OCI-LY7 (cell line): ENCODE results near the gene ZNF638. TPM values are rescaled to one million over a fixed set of nuclear protein-coding genes. Genes with fewer than 3 reads are reported as not detected.

Experiments used
- BruUV-seq: library from RNA; stranded (reverse); fragments of 400-500 nt; replicated peaks from 2 replicates; lab custom pipeline; 2021; lab: Mats Ljungman, UMichigan
- CTCF ChIA-PET: fragments of 300-600 bp; sonication (Branson Sonifier 250); formaldehyde crosslinking; loops from one replicate; lab custom pipeline; 2022; ENCODE audit warnings: antibody characterized with exemption; ENCODE audit not compliant: unreplicated experiment; lab: Charles Lee
- POLR2A ChIA-PET: fragments of 300-600 bp; sonication (Branson Sonifier 250); formaldehyde crosslinking; loops from one replicate; lab custom pipeline; 2022; ENCODE audit warnings: antibody characterized with exemption; lab: Charles Lee
- DNase-seq: peaks from one replicate; pipeline ENCODE4 v3.0.0-alpha.2; 2015; ENCODE audit warnings: low spot score
- H2AFZ ChIP-seq: fragments of 200-600 bp; sonication (generic), shearing (Covaris generic); 2 replicates; pipeline ENCODE4 v1.6.1; 2014; ENCODE audit warnings: mild to moderate bottlenecking, antibody characterized with exemption, low read length, moderate library complexity
- H3K27ac ChIP-seq: fragments of 200-600 bp; sonication (generic); 2 replicates; pipeline ENCODE4 v1.5.1; 2014; ENCODE audit warnings: mixed run types, low read depth, mild to moderate bottlenecking, moderate library complexity, low read length, inconsistent platforms; ENCODE audit not compliant: poor library complexity, severe bottlenecking
- H3K36me3 ChIP-seq: fragments of 200-600 bp; sonication (generic); 2 replicates; pipeline ENCODE4 v1.6.1; 2014; ENCODE audit warnings: mild to moderate bottlenecking, antibody characterized with exemption, low read length, moderate library complexity, mixed read lengths; ENCODE audit not compliant: insufficient read depth
- H3K4me1 ChIP-seq: fragments of 200-600 bp; sonication (generic); 2 replicates; pipeline ENCODE4 v1.5.1; 2014; ENCODE audit warnings: mild to moderate bottlenecking, low read length; ENCODE audit not compliant: insufficient read depth, poor library complexity, severe bottlenecking
- H3K4me2 ChIP-seq: fragments of 200-600 bp; sonication (generic); 2 replicates; pipeline ENCODE4 v1.6.1; 2014; ENCODE audit warnings: mild to moderate bottlenecking, low read length
- H3K4me3 ChIP-seq: fragments of 200-600 bp; sonication (generic); 2 replicates; pipeline ENCODE4 v1.5.1; 2014; ENCODE audit warnings: mild to moderate bottlenecking, low read depth, low read length; ENCODE audit not compliant: poor library complexity, severe bottlenecking
- H3K79me2 ChIP-seq: fragments of 200-600 bp; sonication (generic); 2 replicates; pipeline ENCODE4 v1.6.1; 2016; ENCODE audit warnings: low read depth, mild to moderate bottlenecking, low read length, moderate library complexity, mixed read lengths; ENCODE audit not compliant: insufficient read depth
- H3K9me2 ChIP-seq: fragments of 200-600 bp; sonication (generic); 2 replicates; pipeline ENCODE4 v1.6.1; 2016; ENCODE audit warnings: mild to moderate bottlenecking, low read length, mixed read lengths; ENCODE audit not compliant: insufficient read depth
- H3K9me3 ChIP-seq: fragments of 200-600 bp; sonication (generic); 2 replicates; pipeline ENCODE4 v1.6.1; 2014; ENCODE audit warnings: mild to moderate bottlenecking, mixed run types, low read length, mixed read lengths
- H4K20me1 ChIP-seq: fragments of 200-600 bp; sonication (generic); 2 replicates; pipeline ENCODE4 v1.6.1; 2014; ENCODE audit warnings: mild to moderate bottlenecking, antibody characterized with exemption, low read length, moderate library complexity, mixed read lengths; ENCODE audit not compliant: insufficient read depth
- EZH2phosphoT487 ChIP-seq: fragments of 200-600 bp; sonication (generic); IDR thresholded peaks from 2 replicates; pipeline ENCODE4 v1.6.1; 2018; ENCODE audit warnings: low read depth, borderline replicate concordance, mild to moderate bottlenecking, mixed run types, antibody characterized with exemption, low read length, moderate library complexity, mixed read lengths
- intact Hi-C: fragments of 100-400 bp; cut with micrococcal nuclease; formaldehyde crosslinking; loops from one replicate; pipeline ENCODE4 v1.10.0; 2022; ENCODE audit not compliant: unreplicated experiment
- total RNA-seq, 2 experiments: library from RNA; depleted of rRNA in 1 of 2; stranded (reverse); fragments of >200 nt in 1 of 2; shearing (Covaris generic) in 1 of 2; gene quantifications; 2 replicates each; pipeline ENCODE4 v1.2.3, GENCODE V29; 2014 to 2022
- TF ChIP-seq, protein P1 (sequence below): fragments of 200-600 bp; sonication (generic); conservative IDR thresholded peaks from 2 replicates; pipeline ENCODE4 v1.5.1; 2014; ENCODE audit warnings: mild to moderate bottlenecking, antibody characterized with exemption, low read length, moderate library complexity, mixed read lengths

Gene ZNF638
- total RNA-seq, 2 experiments from 2014 or later, result 114 to 138 TPM

DNA sequence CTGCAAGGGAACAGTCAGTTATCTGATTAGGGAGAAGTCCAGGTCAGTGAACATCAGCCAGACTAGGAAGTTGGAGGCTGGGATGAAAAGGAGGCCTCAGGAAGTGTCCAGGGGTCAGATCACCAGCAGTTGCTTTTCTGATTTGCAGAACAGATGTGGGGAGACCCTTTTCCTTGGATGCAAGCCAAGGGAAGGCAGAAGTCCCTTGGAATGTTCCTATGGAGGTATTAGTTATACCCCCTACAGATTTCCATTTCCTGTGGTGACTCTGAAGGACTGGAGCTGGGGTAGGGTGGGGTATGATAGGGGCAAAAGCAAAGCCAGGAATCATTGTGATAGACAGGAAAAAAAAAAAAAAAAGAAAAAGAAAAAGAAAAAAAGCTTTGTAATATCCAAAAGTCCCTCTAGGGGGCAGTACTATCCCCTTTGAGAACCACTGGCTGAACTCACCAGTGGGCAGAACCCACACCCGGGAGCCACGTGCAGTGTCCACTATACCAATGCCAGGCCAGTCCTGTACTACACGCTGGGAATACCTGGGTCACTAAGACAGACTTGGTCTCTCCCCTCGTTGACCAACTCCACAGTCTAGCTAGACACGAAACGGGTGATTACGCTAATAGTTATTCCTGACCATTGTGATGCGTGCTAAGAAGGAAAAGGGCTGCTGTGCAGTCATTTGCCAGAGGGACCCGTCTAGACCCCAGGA is 129.2 kb downstream of the ZNF638 start:
- Histone ChIP-seq H3K4me1 (peaks cover 5% of the 10 kb centered on the region), H2AFZ (no peak overlapping the region), H3K9me2 (no peaks in the 10 kb centered on the region), H3K4me2 (no peak overlapping the region), H3K36me3 (no peaks in the 10 kb centered on the region), H4K20me1 (no peaks in the 10 kb centered on the region), H3K4me3 (no peak overlapping the region), H3K79me2 (no peaks in the 10 kb centered on the region), H3K9me3 (0 out of 2 replicates have a peak, but pooled peaks cover 3% of the 10 kb centered on the region), H3K27ac (no peak overlapping the region)
- POLR2A ChIA-PET, result no interaction called here
- no peak for TF ChIP-seq EZH2phosphoT487
- TF ChIP-seq, protein P1, sequence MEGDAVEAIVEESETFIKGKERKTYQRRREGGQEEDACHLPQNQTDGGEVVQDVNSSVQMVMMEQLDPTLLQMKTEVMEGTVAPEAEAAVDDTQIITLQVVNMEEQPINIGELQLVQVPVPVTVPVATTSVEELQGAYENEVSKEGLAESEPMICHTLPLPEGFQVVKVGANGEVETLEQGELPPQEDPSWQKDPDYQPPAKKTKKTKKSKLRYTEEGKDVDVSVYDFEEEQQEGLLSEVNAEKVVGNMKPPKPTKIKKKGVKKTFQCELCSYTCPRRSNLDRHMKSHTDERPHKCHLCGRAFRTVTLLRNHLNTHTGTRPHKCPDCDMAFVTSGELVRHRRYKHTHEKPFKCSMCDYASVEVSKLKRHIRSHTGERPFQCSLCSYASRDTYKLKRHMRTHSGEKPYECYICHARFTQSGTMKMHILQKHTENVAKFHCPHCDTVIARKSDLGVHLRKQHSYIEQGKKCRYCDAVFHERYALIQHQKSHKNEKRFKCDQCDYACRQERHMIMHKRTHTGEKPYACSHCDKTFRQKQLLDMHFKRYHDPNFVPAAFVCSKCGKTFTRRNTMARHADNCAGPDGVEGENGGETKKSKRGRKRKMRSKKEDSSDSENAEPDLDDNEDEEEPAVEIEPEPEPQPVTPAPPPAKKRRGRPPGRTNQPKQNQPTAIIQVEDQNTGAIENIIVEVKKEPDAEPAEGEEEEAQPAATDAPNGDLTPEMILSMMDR, result peak; percentile 83
- CTCF ChIA-PET, result interaction anchor here (0.5 to 0.9 kb wide), 2 partner anchors 18 to 52 kb away, joined by 3 to 5 read pairs; no protein-coding TSS in a partner anchor
- no TSS peak for BruUV-seq
- intact Hi-C loops, result loop anchor here (10.0 kb wide), 1 partner anchor 54 kb away; no protein-coding TSS in a partner anchor
- DNase-seq, result peak; percentile 15

GRCh38 chr2:71461304-71461671 is 129.7 kb downstream of the ZNF638 start:
- no peak overlapping the region for H3K4me3 ChIP-seq
- intact Hi-C loops, result loop anchor here (10.0 kb wide), 1 partner anchor 54 kb away; no protein-coding TSS in a partner anchor
- no peak for TF ChIP-seq EZH2phosphoT487
- TF ChIP-seq, protein P1, result no peak
- BruUV-seq, result no TSS peak
- no peaks in the 10 kb centered on the region for H3K36me3 ChIP-seq
- ChIA-PET POLR2A (no interaction called here), CTCF (interaction anchor here (0.5 to 1.6 kb wide), 3 partner anchors 18 to 65 kb away, joined by 3 to 5 read pairs (median 3); no protein-coding TSS in a partner anchor)
- 0 out of 2 replicates have a peak, but pooled peaks cover 3% of the 10 kb centered on the region for H3K9me3 ChIP-seq
- no peak overlapping the region for H2AFZ ChIP-seq
- no peaks in the 10 kb centered on the region for H4K20me1 ChIP-seq
- no peaks in the 10 kb centered on the region for H3K9me2 ChIP-seq
- H3K79me2 ChIP-seq, result no peaks in the 10 kb centered on the region
- H3K27ac ChIP-seq, result no peak overlapping the region
- DNase-seq, result no peak
- no peak overlapping the region for H3K4me2 ChIP-seq
- H3K4me1 ChIP-seq, result no peaks in the 10 kb centered on the region
